GM18505 (cell line): ENCODE data around the gene GLE1.
"Not testable (repeated sequence)": the region's sequence is repeated elsewhere in the genome, so short reads cannot be mapped to it uniquely, and the experiment has no call there.

Experiments used
- ATAC-seq: cut with Tn5 transposase; IDR thresholded peaks from one replicate; pipeline ENCODE4 v1.9.1; 2021; ENCODE audit not compliant: unreplicated experiment
- POLR2A ChIP-seq: IDR thresholded peaks from 4 replicates; pipeline ENCODE4 v1.6.1; 2011; ENCODE audit warnings: borderline replicate concordance; ENCODE audit not compliant: insufficient read depth, insufficient read length; ENCODE audit errors: extremely low read depth

The GLE1 gene

DNA sequence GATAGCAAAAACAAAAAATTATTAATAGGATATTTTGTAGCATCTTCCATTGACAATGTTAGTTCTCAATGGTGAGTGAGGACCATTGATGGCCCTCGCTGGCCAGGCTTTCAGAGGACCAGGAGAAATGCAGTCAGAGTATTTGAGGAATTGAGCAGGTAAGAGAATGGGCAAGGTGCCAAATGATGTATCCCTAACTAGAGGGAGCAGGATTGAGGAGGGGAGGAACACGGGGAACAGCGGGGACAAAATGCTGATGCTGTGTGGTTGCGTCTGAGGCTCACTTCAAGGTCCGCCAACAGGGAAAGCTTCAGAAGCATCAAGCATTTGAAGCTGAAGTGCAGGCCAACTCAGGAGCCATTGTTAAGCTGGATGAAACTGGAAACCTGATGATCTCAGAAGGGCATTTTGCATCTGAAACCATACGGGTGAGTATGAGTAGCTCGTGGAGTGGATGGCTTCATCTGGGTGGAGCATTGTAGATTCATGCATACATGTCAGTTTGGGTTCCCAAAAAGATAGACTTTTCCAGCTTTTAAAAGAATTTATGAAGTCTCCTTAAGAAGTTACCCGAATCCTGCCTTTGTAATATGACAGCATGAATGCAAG, 64.1 kb downstream of the GLE1 start:
- TF ChIP-seq POLR2A: no peak
- no peak for ATAC-seq

DNA sequence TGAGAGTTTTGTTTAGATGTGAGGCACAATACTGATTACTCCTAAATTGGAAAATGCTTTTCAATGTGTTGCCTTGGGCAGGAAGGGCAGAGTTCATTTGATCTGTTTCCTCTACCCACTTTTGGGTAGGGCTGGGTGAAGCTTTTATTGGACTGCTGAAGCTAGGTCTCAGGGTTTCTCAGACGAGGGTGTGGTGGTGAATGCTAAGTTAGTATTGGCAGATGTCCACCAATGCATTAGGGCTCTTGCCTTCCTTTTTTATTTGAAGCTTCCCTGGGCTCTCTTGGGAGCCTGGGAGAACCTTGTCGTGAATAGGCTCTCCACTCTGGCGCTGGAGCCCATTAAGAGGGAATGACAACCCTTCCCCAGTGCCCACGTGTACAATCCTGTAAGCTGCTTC, 71.0 kb downstream of the GLE1 start:
- TF ChIP-seq POLR2A: no peak
- ATAC-seq: no peak

DNA sequence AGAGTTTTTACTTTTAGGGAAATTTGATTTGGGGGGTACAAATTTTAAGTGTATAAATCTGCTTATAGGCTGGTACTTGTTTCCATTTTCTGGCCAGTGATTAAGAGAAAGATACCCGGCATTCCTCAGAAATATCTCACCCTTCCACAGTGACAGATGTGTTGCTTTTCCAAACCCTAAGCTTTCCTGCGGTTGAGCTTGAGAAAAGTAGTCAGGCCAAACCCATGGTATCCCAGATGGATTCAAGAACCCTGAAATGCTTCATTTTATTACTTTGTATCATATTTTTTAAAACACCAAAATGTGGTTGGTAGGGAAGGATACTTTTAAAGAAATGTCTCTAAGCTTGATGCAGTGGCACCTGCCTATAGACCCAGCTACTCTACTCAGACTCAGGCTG, 71.4 kb downstream of the GLE1 start:
- ATAC-seq: no peak
- no peak for TF ChIP-seq POLR2A

DNA sequence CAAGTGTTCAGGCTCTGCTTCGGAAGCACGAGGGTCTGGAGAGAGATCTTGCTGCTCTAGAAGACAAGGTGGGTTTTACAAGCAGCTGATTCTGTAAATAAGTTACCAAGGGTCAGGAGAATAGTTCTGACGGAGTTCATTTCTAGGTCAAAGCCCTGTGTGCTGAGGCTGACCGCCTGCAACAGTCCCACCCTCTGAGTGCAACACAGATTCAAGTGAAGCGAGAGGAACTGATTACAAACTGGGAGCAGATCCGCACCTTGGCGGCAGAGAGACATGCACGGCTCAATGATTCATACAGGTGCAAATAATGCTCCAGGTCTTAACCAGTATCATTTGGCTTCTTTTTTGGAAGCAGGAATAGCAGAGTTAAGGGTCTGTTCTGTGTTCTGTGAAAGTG, 72.7 kb downstream of the GLE1 start:
- ATAC-seq: no peak
- no peak for TF ChIP-seq POLR2A

DNA sequence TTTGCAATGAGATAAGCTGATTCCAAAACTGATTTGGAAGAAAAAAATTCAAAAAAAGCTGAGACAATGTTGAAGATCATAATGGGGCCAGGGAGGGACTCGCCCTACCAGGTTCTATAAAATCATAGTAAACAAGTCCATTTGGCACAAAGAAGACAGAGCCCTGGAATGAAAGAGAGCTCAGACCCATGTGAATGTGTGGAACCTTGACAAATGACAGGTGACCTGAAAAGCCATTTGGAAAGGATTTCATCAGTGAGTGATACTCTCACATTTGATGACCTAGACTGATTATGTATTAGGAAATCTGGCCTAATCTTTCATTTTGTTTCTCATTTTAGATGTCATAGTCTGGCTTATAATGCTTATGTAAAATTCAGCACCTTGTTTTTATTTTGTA, 74.7 kb downstream of the GLE1 start:
- no peak for TF ChIP-seq POLR2A
- ATAC-seq: no peak

DNA sequence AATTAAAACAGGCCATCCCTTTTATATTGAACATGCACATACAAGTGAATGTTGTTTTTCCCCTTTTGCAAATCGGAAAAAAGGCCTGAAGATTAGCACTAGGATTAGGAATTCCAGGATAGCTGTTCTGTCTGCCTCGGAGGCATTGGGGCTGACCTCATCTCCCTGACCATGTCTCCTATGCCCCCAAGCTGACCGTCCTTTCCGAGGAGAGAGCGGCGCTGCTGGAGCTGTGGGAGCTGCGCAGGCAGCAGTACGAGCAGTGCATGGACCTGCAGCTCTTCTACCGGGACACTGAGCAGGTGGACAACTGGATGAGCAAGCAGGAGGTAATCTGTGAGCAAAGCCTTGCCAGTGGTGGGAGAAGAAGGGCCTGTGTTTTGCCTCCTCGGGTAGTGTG, 76.2 kb downstream of the GLE1 start:
- no peak for TF ChIP-seq POLR2A
- no peak for ATAC-seq

DNA sequence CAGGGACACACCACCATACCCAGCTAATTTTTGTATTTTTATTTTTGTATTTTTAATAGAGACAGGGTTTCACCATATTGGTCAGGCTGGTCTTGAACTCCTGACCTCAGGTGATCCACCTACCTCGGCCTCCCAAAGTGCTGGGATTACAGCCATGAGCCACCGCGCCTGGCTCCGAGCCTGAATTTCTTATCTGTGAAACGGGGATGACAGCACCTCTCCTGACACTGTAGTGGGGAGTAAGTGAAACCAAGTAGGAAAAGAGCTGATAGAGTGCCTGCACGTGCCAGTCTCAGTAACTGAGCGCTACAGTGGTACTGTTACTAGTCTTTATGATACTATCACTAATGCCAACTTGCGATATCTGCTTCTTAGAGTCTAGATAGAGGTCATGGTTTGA, 80.6 kb downstream of the GLE1 start:
- ATAC-seq: not testable (repeated sequence)

DNA sequence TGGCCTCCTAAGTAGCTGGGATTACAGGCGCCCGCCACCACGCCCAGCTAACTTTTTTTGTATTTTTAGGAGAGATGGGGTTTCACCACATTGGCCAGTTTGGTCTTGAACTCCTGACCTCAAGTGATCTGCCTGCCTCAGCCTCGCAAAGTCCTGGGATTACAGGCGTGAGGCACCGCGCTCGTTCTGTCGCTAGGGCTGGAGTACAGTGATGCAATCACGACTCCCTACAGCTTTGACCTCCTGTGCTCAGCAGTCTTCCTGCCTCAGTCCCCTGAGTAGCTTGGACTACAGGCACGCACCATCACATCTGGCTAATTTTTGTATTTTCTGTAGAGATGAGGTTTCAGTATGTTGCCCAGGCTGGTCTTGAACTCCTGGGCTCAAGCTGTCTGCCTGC, 82.4 kb downstream of the GLE1 start:
- not testable (repeated sequence) for ATAC-seq

DNA sequence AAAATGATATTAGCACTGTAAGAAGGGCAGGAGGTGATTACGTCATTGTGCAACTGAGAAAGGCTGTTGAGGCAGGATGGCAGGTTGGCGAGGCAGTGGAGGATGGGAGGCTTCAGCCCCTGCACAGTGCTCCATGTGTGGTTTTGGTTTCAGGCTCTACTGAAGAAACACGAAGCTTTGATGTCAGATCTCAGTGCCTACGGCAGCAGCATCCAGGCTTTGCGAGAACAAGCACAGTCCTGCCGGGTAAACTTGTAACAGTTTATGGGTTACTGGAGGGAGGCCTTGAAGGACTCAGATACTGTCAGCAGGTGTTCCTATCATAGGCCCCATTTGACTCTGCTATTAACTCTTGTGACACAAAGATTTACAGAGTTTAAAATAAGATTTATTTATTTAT, 82.9 kb downstream of the GLE1 start:
- TF ChIP-seq POLR2A: no peak
- no peak for ATAC-seq

DNA sequence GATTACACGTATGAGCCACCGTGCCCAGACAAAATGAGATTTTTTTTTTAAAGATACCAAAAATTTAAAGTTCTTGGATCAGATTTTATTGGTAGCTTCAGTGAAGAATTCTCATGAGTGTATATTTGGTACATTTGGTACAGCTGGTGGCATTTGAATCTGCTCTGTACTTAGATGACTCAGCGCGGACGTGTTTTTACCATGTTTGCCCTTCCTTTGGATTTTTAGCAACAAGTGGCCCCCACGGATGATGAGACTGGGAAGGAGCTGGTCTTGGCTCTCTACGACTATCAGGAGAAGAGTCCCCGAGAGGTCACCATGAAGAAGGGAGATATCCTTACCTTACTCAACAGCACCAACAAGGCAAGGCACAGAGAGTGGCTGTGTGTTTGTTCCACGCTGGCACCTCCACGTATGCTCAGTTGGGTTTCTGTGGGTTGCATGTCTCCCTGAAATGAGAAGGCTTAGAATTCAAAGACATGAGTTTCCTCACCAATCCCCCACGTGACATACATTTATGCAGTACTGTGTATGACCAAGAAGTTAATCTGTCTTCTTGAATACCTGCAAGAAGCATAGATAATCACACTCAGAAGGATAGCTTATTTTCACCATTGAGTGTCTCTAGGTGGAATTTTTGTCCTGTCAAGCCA, 84.2 kb downstream of the GLE1 start:
- no peak for TF ChIP-seq POLR2A
- ATAC-seq: no peak
